K562 (cell line): Measurements from ENCODE around the gene ZRANB1. TPM values are rescaled to one million over a fixed set of nuclear protein-coding genes. Genes with fewer than 3 reads are reported as not detected.
A peak's percentile ranks its signal among the peaks of the same experiment; 100 is the strongest.

Experiments
- ATAC-seq: fragments of 200-7000 bp; cut with Tn5 transposase; 3 replicates; pipeline ENCODE4 v1.9.1; 2020; ENCODE audit warnings: moderate library complexity
- BruUV-seq: library from RNA; stranded (reverse); fragments of 400-500 nt; replicated peaks from 2 replicates; lab custom pipeline; 2021; lab: Mats Ljungman, UMichigan
- CTCF ChIA-PET: fragments of 300-600 bp; formaldehyde crosslinking; extraction: SDS; loops from one replicate; lab custom pipeline; 2021; ENCODE audit warnings: low intra/inter-chr PET ratio; lab: Yijun Ruan, JAX
- POLR2A ChIA-PET: fragments of 300-600, 350-650 bp; sonication (Branson Sonifier 250); formaldehyde crosslinking; extraction: SDS; loops from one replicate; lab custom pipeline; 2021; ENCODE audit warnings: antibody characterized with exemption, inconsistent platforms; lab: Yijun Ruan, JAX
- DNase-seq, 4 experiments: peaks; one replicate each; pipeline versions ENCODE4 v3.0.0 to v3.0.0-alpha.2; 2011 to 2018; ENCODE audit warnings: low spot score in 3 of 4, mixed read lengths in 3 of 4; ENCODE audit errors: extremely low read depth in 1 of 4
- FAIRE-seq: peaks from 2 replicates; lab custom pipeline; 2011; peaks lifted over from hg19 to GRCh38; lab: Jason Lieb, UNC
- H2AFZ ChIP-seq: 2 replicates; pipeline ENCODE4 v1.6.0; 2011; ENCODE audit warnings: low read depth, low read length, control low read depth, inconsistent platforms
- H3K27ac ChIP-seq: fragments of 200-600 bp; 3 replicates; pipeline ENCODE4 v1.8.0; 2011; ENCODE audit warnings: low read depth, mild to moderate bottlenecking, control low read depth, inconsistent platforms, low read length, moderate library complexity, mixed read lengths; ENCODE audit errors: extremely low read depth
- H3K27me3 ChIP-seq, 2 experiments: fragments of 300-600 bp in 1 of 2; 2 replicates in 1 of 2; 3 replicates in 1 of 2; pipeline versions ENCODE4 v1.6.0 to v1.8.0; 2011; ENCODE audit warnings: inconsistent platforms in 2 of 2, low read length in 2 of 2, mild to moderate bottlenecking in 1 of 2, mixed read lengths in 1 of 2, moderate library complexity in 1 of 2; ENCODE audit not compliant: control insufficient read depth in 2 of 2, insufficient read depth in 2 of 2
- H3K36me3 ChIP-seq: fragments of 300-600 bp; 3 replicates; pipeline ENCODE4 v1.8.0; 2011; ENCODE audit warnings: mild to moderate bottlenecking, low read length, inconsistent platforms; ENCODE audit not compliant: control insufficient read depth, insufficient read depth
- H3K4me1 ChIP-seq, 2 experiments: fragments of 200-600 bp in 1 of 2; replicated peaks in 1 of 2; 2 replicates in 1 of 2; 3 replicates in 1 of 2; pipeline versions ENCODE4 v1.5.1 to v1.8.0; 2011; ENCODE audit warnings: inconsistent platforms in 2 of 2, low read length in 2 of 2, mild to moderate bottlenecking in 1 of 2, mixed read lengths in 1 of 2, moderate library complexity in 1 of 2; ENCODE audit not compliant: control insufficient read depth in 2 of 2, insufficient read depth in 2 of 2
- H3K4me2 ChIP-seq: 2 replicates; pipeline ENCODE4 v1.6.1; 2011; ENCODE audit warnings: low read length, control low read depth, inconsistent platforms, mixed read lengths; ENCODE audit not compliant: insufficient read depth
- H3K4me3 ChIP-seq: fragments of 200-600 bp; sonication (generic), shearing (Covaris generic); 2 replicates; pipeline ENCODE4 v1.5.1; 2016; ENCODE audit warnings: control low read depth, inconsistent platforms
- H3K79me2 ChIP-seq: fragments of 200-600 bp; 3 replicates; pipeline ENCODE4 v1.8.0; 2011; ENCODE audit warnings: low read length, inconsistent platforms; ENCODE audit not compliant: control insufficient read depth, insufficient read depth
- H3K9ac ChIP-seq, 2 experiments: 2 replicates each; pipeline versions ENCODE4 v1.6.0 to v1.6.1; 2011; ENCODE audit warnings: low read depth in 2 of 2, low read length in 2 of 2, control low read depth in 1 of 2, inconsistent platforms in 1 of 2, mild to moderate bottlenecking in 1 of 2, mixed read lengths in 1 of 2; ENCODE audit not compliant: insufficient read depth in 1 of 2
- H3K9me1 ChIP-seq: one replicate; pipeline ENCODE4 v1.6.0; 2011; ENCODE audit warnings: inconsistent platforms, mild to moderate bottlenecking, low read length, moderate library complexity; ENCODE audit not compliant: control insufficient read depth, insufficient read depth
- H3K9me3 ChIP-seq: replicated peaks from 2 replicates; pipeline ENCODE4 v1.5.1; 2011; ENCODE audit warnings: low read depth, low read length, inconsistent platforms; ENCODE audit not compliant: control insufficient read depth, insufficient read depth
- H4K20me1 ChIP-seq: replicated peaks from 2 replicates; pipeline ENCODE4 v1.6.1; 2011; ENCODE audit warnings: low read length, inconsistent platforms, mixed read lengths; ENCODE audit not compliant: control insufficient read depth, insufficient read depth
- CBX3 ChIP-seq, 2 experiments: IDR thresholded peaks; 1 replicate in 1 of 2; 2 replicates in 1 of 2; pipeline ENCODE4 v1.6.1; 2012; ENCODE audit warnings: inconsistent platforms in 2 of 2, low read length in 2 of 2, borderline replicate concordance in 1 of 2, control low read depth in 1 of 2
- ESRRB ChIP-seq: fragments of 250-450 bp; sonication (Bioruptor Pico); IDR thresholded peaks from 2 replicates; pipeline ENCODE4 v1.5.0; 2020; ENCODE audit warnings: mild to moderate bottlenecking, moderate library complexity, borderline replicate concordance
- RFX7 ChIP-seq: fragments of 250-450 bp; sonication (Bioruptor Pico); IDR thresholded peaks from 2 replicates; pipeline ENCODE4 v1.5.1; 2021; ENCODE audit warnings: mild to moderate bottlenecking
- RNF219 ChIP-seq: fragments of 250-450 bp; sonication (Bioruptor Pico); IDR thresholded peaks from 2 replicates; pipeline ENCODE4 v1.5.0; 2022; ENCODE audit warnings: mild to moderate bottlenecking
- ZFPM2 ChIP-seq: fragments of 250-450 bp; sonication (Bioruptor Pico); IDR thresholded peaks from 2 replicates; pipeline ENCODE4 v1.5.1; 2022; ENCODE audit warnings: mild to moderate bottlenecking
- ZNF121 ChIP-seq: sonication (generic); formaldehyde crosslinking; conservative IDR thresholded peaks from 2 replicates; pipeline ENCODE4 v1.8.0; 2022; ENCODE audit warnings: missing genetic modification reagents
- ZNF124 ChIP-seq: sonication (generic); formaldehyde crosslinking; IDR thresholded peaks from 2 replicates; pipeline ENCODE4 v1.8.1; 2022; ENCODE audit warnings: missing genetic modification reagents
- ZNF197 ChIP-seq: fragments of 200-800 bp; sonication (Bioruptor generic); IDR thresholded peaks from 2 replicates; pipeline ENCODE4 v1.6.1; 2016; ENCODE audit warnings: low read depth, missing genetic modification characterization, missing compliant biosample characterization
- ZNF263 ChIP-seq: sonication (generic); formaldehyde crosslinking; IDR thresholded peaks from 2 replicates; pipeline ENCODE4 v1.8.0; 2022; ENCODE audit warnings: mild to moderate bottlenecking, missing genetic modification reagents, borderline replicate concordance
- WGBS: fragments of 100-300 bp; shearing (Covaris generic); methylation state at CpG from one replicate; pipeline ENCODE4 v1.1.6; 2016; ENCODE audit warnings: low coverage, mixed read lengths; ENCODE audit not compliant: insufficient coverage; ENCODE audit errors: missing lambda C conversion rate; 5-methylcytosine and 5-hydroxymethylcytosine counted together
- in situ Hi-C: fragments of 300-500 bp; cut with MboI; formaldehyde crosslinking; loops from 4 replicates; pipeline ENCODE4 v1.15.0; 2018; ENCODE audit warnings: inconsistent platforms, mixed read lengths
- intact Hi-C: fragments of 100-400 bp; cut with micrococcal nuclease; formaldehyde crosslinking; loops from 2 replicates; pipeline ENCODE4 v1.14.2; 2022
- polyA plus RNA-seq, 8 experiments: library from polyadenylated mRNA; depleted of rRNA in 4 of 8; stranded (reverse) in 5 of 8; unstranded in 3 of 8; fragments of >200 nt; fragmentation: Nextera tagmentation in 2 of 8; fragmentation: Illumina TruSeq in 1 of 8; extraction: Ambion mirVana in 2 of 8; extraction: Trizol in 1 of 8; gene quantifications; 2 replicates each; pipeline versions ENCODE4 v1.2.1 to v1.2.3, GENCODE V29; 2011 to 2014; ENCODE audit warnings: inconsistent platforms in 1 of 8, missing spikeins in 1 of 8
- total RNA-seq, 7 experiments: library from RNA; depleted of rRNA in 6 of 7; stranded (reverse); fragments of >200 nt in 6 of 7; fragmentation: Illumina TruSeq in 2 of 7; extraction: Trizol in 2 of 7; gene quantifications; 2 replicates each; pipeline versions ENCODE4 v1.2.1 to v1.2.3, GENCODE V29; 2011 to 2021; ENCODE audit warnings: low replicate concordance in 1 of 7

The ZRANB1 gene
- total and polyA plus RNA-seq, 9 of the 15 experiments (the other 6 are each of a cell fraction or from before 2014, with no cell fraction given): 0.07 to 1.1 (median 0.64) TPM

DNA sequence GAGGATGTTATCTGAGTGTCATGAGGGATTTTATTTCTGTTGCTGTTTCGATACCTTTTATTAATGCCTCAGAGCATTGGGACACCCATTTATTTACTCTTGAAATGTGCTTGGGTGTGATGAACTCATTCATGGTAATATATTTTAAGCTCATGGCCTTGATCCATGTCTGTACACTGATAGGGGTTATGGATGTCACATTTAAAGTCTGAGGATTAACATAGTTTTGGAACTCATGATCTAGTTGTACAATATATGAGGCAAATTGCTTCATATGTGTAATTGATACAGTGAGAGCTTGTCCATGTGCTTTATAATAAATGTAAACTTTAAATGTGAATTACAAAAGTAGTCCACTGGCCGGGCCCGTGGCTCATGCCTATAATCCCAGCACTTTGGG lies 23.0 kb upstream of the ZRANB1 start:
- no peak for FAIRE-seq
- H3K27ac ChIP-seq: peak overlapping the region; percentile 84; the same call in 2 of the 3 replicates
- TF ChIP-seq ZNF263 (CRISPR knock-in tag) (no peak), RNF219 (CRISPR knock-in tag) (no peak), ZNF197 (CRISPR knock-in tag) (no peak), ZNF121 (CRISPR knock-in tag) (no peak), ZNF124 (no peak), RFX7 (CRISPR knock-in tag) (no peak), CBX3 (IDR thresholded peaks at IDR 0.05; ENCODE audit: borderline replicate concordance in 1 of 2, low read length in 2 of 2) (no peak), ZFPM2 (CRISPR knock-in tag) (no peak), ESRRB (CRISPR knock-in tag) (no peak)

More for the DNA sequence above, 23.0 kb upstream of the ZRANB1 start:
- ChIA-PET POLR2A (interaction anchor here (0.6 kb wide), 1 partner anchor 215 kb away, joined by 3 read pairs; no protein-coding TSS in a partner anchor), CTCF (interaction anchor here (0.6 kb wide), 1 partner anchor 931 kb away, joined by 3 read pairs; no protein-coding TSS in a partner anchor)
- peak overlapping the region in 1 of 2 experiments; percentile 72; a peak in 2 of 4 replicates for H3K9ac ChIP-seq
- in situ Hi-C loops: loop anchor here (10.0 kb wide), 1 partner anchor 126 kb away; no protein-coding TSS in a partner anchor
- peaks cover 77% of the 10 kb centered on the region for H3K79me2 ChIP-seq
- peaks cover 10% of the 10 kb centered on the region; the same call in 1 of the 2 replicates for H4K20me1 ChIP-seq
- DNase-seq (no peak), ATAC-seq (no peak)
- 38% methylated on average over 3 of the region's 3 CpGs for WGBS
- peak overlapping the region; percentile 53 for H3K4me3 ChIP-seq
- no peaks in the 10 kb centered on the region; the same call in 1 of the 2 replicates for H3K9me3 ChIP-seq
- intact Hi-C loops: loop anchor here (5.0 kb wide), 1 partner anchor 117 kb away; the partner anchor contains the start of gene ABRAXAS2
- H3K4me1 ChIP-seq: peaks cover 6 to 16% of the 10 kb centered on the region in 2 experiments; a peak in 4 of 5 replicates
- BruUV-seq: no TSS peak
- H3K9me1 ChIP-seq: no peaks in the 10 kb centered on the region
- no peaks in the 10 kb centered on the region for H3K27me3 ChIP-seq
- peaks cover 20% of the 10 kb centered on the region; the same call in 2 of the 3 replicates for H3K36me3 ChIP-seq
- H3K4me2 ChIP-seq: peak overlapping the region; percentile 88
- H2AFZ ChIP-seq: no peak overlapping the region
